Kidney (tissue), 14 donors: ENCODE data around the gene KPNB1. TPM values are rescaled to one million over a fixed set of nuclear protein-coding genes. Genes with fewer than 3 reads are reported as not detected.

Experiments used
- DNase-seq, 5 donors: peaks; one replicate each; pipeline ENCODE4 v3.0.0-alpha.2; 2013 to 2020
- FAIRE-seq: peaks from 2 replicates; lab custom pipeline; 2012; peaks lifted over from hg19 to GRCh38; lab: Jason Lieb, UNC
- H3K27ac ChIP-seq, 2 donors: one replicate each; pipeline ENCODE4 v1.7.0; 2013; ENCODE audit warnings: low read depth in 2 of 2, low read length in 2 of 2, inconsistent platforms in 1 of 2
- H3K27me3 ChIP-seq: one replicate; pipeline ENCODE4 v1.7.1; 2013; ENCODE audit warnings: low read length, inconsistent platforms; ENCODE audit not compliant: control insufficient read depth, insufficient read depth
- H3K36me3 ChIP-seq, 3 donors: one replicate each; pipeline versions ENCODE4 v1.7.0 to v1.7.1; 2013; ENCODE audit warnings: low read length in 3 of 3, control low read depth in 1 of 3, inconsistent platforms in 1 of 3; ENCODE audit not compliant: insufficient read depth in 3 of 3, control insufficient read depth in 2 of 3
- H3K4me1 ChIP-seq, 3 donors: one replicate each; pipeline versions ENCODE4 v1.7.0 to v1.7.1; 2013; ENCODE audit warnings: low read length in 3 of 3, inconsistent platforms in 1 of 3, low read depth in 1 of 3; ENCODE audit not compliant: control insufficient read depth in 2 of 3, insufficient read depth in 2 of 3
- H3K4me3 ChIP-seq, 3 donors: one replicate each; pipeline versions ENCODE4 v1.7.0 to v1.8.1; 2013; ENCODE audit warnings: low read length in 3 of 3, control low read depth in 1 of 3, inconsistent platforms in 1 of 3
- H3K9ac ChIP-seq, 3 donors: one replicate each; pipeline versions ENCODE4 v1.7.0 to v1.7.1; 2013; ENCODE audit warnings: low read length in 3 of 3, control low read depth in 1 of 3, inconsistent platforms in 1 of 3
- H3K9me3 ChIP-seq, 3 donors: one replicate each; pipeline versions ENCODE4 v1.7.0 to v1.7.1; 2013; ENCODE audit warnings: low read length in 3 of 3, control low read depth in 1 of 3, inconsistent platforms in 1 of 3; ENCODE audit not compliant: control insufficient read depth in 2 of 3, insufficient read depth in 1 of 3
- CTCF ChIP-seq: IDR thresholded peaks from 3 replicates; pipeline ENCODE4 v1.5.1; 2012; ENCODE audit warnings: mild to moderate bottlenecking, moderate library complexity, borderline replicate concordance; ENCODE audit not compliant: insufficient read depth; ENCODE audit errors: extremely low read depth
- intact Hi-C: fragments of 100-400 bp; cut with DNase I; formaldehyde crosslinking; loops from one replicate; pipeline ENCODE4 v1.11.1; 2022
- polyA plus RNA-seq: library from polyadenylated mRNA; stranded (reverse); fragments of 350-450 nt; fragmentation: Illumina TruSeq; extraction: RNeasy Lipid Tissue Mini Kit (QIAGEN cat#74804); gene quantifications from one replicate; pipeline ENCODE4 v1.2.3, GENCODE V29; 2014; ENCODE audit warnings: low read depth, low replicate concordance; ENCODE audit not compliant: insufficient read depth
- total RNA-seq: library from RNA; stranded (reverse); fragmentation: NEBNext Ultra II Directional; extraction: Animal tissue kit (Norgen Biotek cat#: 25700); gene quantifications from one replicate; pipeline ENCODE4 v1.2.1, GENCODE V29; 2021
- donor health status: control.
- donor health status: control.
- donor health status: control.
- donor health status: control.
- donor health status: control.
- donor health status: DM: yes; HTN: yes; CAD: no.
- donor health status: Normal renal cell carcinoma (clear cell type).

Gene KPNB1
- total and polyA plus RNA-seq, 2 donors from 2014 or later: 49.1 to 220 TPM

DNA sequence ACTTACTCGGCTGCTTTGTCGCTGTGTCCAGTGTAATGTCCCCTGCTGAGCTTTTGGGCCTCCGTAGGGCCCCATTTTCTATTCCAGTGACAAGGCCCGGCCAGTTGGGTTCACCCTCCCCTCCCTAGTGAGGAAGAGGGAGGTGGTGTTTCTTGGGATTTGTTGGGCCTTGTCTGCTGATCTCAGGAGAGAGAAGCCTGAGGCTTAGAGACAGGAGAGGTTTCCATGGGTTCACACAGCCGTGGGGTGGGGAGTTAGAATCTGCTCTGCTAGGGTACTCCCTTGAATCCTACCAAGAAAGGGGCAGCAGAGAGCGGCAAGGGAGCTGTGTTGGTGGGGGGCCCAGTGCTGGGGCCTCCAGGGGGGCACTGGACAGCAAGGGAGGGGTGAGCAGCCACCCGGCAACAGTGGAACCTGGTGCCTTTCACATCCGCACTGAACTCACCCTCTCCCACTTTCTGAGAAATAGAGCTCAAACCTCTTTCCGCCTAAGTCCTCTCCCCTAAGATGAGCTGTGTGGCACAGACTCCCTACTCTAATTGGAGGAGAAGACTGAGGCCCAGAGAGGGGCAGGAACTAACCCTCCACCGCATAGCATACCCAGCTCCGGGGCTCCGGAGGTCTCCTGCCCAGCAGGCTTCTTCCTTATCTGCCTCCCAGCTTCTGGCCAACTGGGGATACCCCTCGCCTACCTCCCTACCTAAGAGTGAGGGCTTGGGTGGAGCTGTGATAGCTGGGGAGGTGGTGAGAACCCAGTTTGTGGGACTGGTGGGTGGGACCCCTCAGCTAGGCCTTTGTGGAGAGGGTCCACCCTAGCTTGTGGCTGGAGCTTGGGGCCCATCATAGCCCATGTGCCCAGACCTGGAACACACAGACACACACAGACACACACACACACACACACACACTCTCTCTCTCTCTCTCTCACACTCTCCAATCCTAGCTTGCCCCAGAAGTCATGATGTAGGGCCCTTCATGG is 51.0 kb downstream of the KPNB1 start:
- FAIRE-seq (no peak), DNase-seq (no peak)
- no peak overlapping the region for H3K4me3 ChIP-seq
- no peaks in the 10 kb centered on the region for H3K27me3 ChIP-seq
- no peak overlapping the region for H3K27ac ChIP-seq
- H3K9ac ChIP-seq: no peak overlapping the region
- no peaks in the 10 kb centered on the region for H3K9me3 ChIP-seq
- intact Hi-C loops: no loop called here
- peaks cover 2 to 10% (median 4%) of the 10 kb centered on the region in 3 donors for H3K36me3 ChIP-seq
- peaks cover 0 to 10% (median 0%) of the 10 kb centered on the region in 3 donors for H3K4me1 ChIP-seq
- TF ChIP-seq CTCF: no peak

- intact Hi-C loops: no loop called here
- Histone ChIP-seq H3K4me3 (no peak overlapping the region), H3K9ac (no peak overlapping the region), H3K9me3 (no peaks in the 10 kb centered on the region), H3K27me3 (no peaks in the 10 kb centered on the region), H3K36me3 (peaks cover 2 to 10% (median 4%) of the 10 kb centered on the region in 3 donors), H3K4me1 (peaks cover 0 to 11% (median 6%) of the 10 kb centered on the region in 3 donors), H3K27ac (no peak overlapping the region)
- TF ChIP-seq CTCF: no peak
- DNase-seq (peak in 1 of 5 donors; percentile 50), FAIRE-seq (no peak)
Measured at GRCh38 chr17:47701608-47702007, 51.9 kb downstream of the KPNB1 start.

GRCh38 chr17:47702391-47702995 is 52.8 kb downstream of the KPNB1 start:
- Histone ChIP-seq H3K4me3 (no peak overlapping the region), H3K9me3 (no peaks in the 10 kb centered on the region), H3K27ac (no peak overlapping the region), H3K27me3 (no peaks in the 10 kb centered on the region), H3K36me3 (peaks cover 0 to 10% (median 0%) of the 10 kb centered on the region in 3 donors), H3K4me1 (peaks cover 0 to 13% (median 6%) of the 10 kb centered on the region in 3 donors), H3K9ac (no peak overlapping the region)
- intact Hi-C loops: no loop called here
- TF ChIP-seq CTCF: no peak
- DNase-seq: peak in 1 of 5 donors; percentile 37
- no peak for FAIRE-seq
